Measurements from ENCODE around the gene LSS. TPM values are rescaled to one million over a fixed set of nuclear protein-coding genes. Genes with fewer than 3 reads are reported as not detected.

Gene LSS
- total and polyA plus RNA-seq, 2 donors (not counting 3 experiments of a cell fraction or from before 2014, with no cell fraction given) = 120 to 141 TPM

- no peak overlapping the region for H3K4me2 ChIP-seq (ENCODE audit: insufficient read depth, low read length)
- intact Hi-C loops (cut with micrococcal nuclease) = no loop called here
- CTCF ChIA-PET = no interaction called here
Measured at GRCh38 chr21:46217511-46218196, 10.9 kb downstream of the LSS start.

DNA sequence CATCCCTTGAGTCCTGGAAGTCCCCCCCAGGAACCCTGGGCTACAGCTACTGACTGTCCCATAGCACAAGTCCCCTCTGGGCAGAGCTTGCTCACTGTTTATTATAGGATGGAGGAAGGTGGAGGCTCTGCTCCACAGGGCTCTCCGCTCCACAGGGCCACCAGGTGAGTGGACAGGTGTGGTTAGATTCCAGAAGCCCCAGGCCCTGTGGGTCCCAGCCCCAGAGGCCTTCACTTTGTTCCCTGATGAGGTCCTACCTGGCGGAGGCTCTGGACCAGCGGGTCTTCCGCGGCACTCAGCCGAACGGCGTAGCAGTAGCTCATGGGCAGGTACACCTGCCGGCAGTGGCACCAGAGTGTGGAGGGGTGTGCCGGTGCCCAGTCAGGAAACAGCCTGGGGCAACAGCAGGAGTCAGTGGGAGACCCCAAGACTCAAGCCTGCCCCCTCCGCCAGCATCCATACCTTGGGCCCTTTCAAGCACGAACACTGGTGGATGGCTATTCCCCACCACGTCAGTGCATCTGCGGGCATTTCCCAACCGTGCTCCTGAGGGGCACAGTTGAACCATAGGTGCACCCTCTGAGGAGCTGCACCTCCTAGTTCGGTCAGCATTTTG is 12.3 kb downstream of the LSS start:
- Histone ChIP-seq H3K36me3 (ENCODE audit: control insufficient read depth in 2 of 2, extremely low read depth in 1 of 2, insufficient read depth in 2 of 2, low read length in 2 of 2) (peaks cover 6 to 18% of the 10 kb centered on the region in 2 experiments), H3K4me2 (ENCODE audit: insufficient read depth, low read length) (no peak overlapping the region), H4K20me1 (replicated peaks; ENCODE audit: control insufficient read depth, extremely low read depth, insufficient read depth, low read length) (no peaks in the 10 kb centered on the region), H3K79me2 (ENCODE audit: control insufficient read depth, insufficient read depth, low read length) (peaks cover 2% of the 10 kb centered on the region), H3K9me3 (replicated peaks; ENCODE audit: control insufficient read depth, insufficient read depth, low read length) (no peaks in the 10 kb centered on the region), H2AFZ (ENCODE audit: low read depth, low read length) (no peak overlapping the region), H3K4me3 (replicated peaks in 1 of 3; ENCODE audit: insufficient read depth in 1 of 3, low read depth in 1 of 3, low read length in 3 of 3) (no peak overlapping the region), H3K27me3 (ENCODE audit: control insufficient read depth in 2 of 2, insufficient read depth in 2 of 2, low read length in 2 of 2) (no peaks in the 10 kb centered on the region), H3K4me1 (ENCODE audit: control insufficient read depth, extremely low read depth, insufficient read depth, low read length) (no peaks in the 10 kb centered on the region), H3K9ac (replicated peaks; ENCODE audit: extremely low read depth, insufficient read depth, low read length) (no peak overlapping the region), H3K9me1 (replicated peaks; ENCODE audit: control insufficient read depth, extremely low read depth, insufficient read depth, low read length) (no peaks in the 10 kb centered on the region), H3K27ac (ENCODE audit: insufficient read depth, low read depth, low read length) (no peak overlapping the region)
- intact Hi-C loops (cut with micrococcal nuclease) = no loop called here
- FAIRE-seq (no peak), DNase-seq (ENCODE audit: low read depth, low spot score) (no peak)
- TF ChIP-seq MAX (IDR thresholded peaks at IDR 0.05; ENCODE audit: insufficient read depth, insufficient read length) (no peak), CTCF (IDR thresholded peaks at IDR 0.05; ENCODE audit: extremely low read depth in 1 of 2, insufficient read depth in 1 of 2, low read depth in 1 of 2, low read length in 2 of 2) (no peak), GATA2 (IDR thresholded peaks at IDR 0.05; ENCODE audit: insufficient read depth, insufficient read length, low read depth, low read length) (no peak), MYC (IDR thresholded peaks at IDR 0.05; ENCODE audit: low read depth, low read length) (no peak), JUN (IDR thresholded peaks at IDR 0.05; ENCODE audit: borderline replicate concordance, insufficient read depth, insufficient read length, low read depth) (no peak), FOS (IDR thresholded peaks at IDR 0.05; ENCODE audit: borderline replicate concordance, insufficient read depth, low read length) (no peak), POLR2A (IDR thresholded peaks at IDR 0.05; ENCODE audit: low read depth, low read length) (no peak), EZH2 (IDR thresholded peaks at IDR 0.05; ENCODE audit: borderline replicate concordance, low read depth, low read length, severe bottlenecking) (no peak), POLR2AphosphoS5 (IDR thresholded peaks at IDR 0.05; ENCODE audit: insufficient read depth, low read depth, low read length) (no peak)
- dilution Hi-C loops (cut with MboI; ENCODE audit: extremely low pct_ligation_motif_present, low sequenced_read_pairs) = no loop called here
- ChIA-PET POLR2A (no interaction called here), CTCF (no interaction called here)
- no TSS peak for BruUV-seq (replicated peaks)

More at GRCh38 chr21:46217511-46218196, 10.9 kb downstream of the LSS start:
- peaks cover 9 to 18% of the 10 kb centered on the region in 2 experiments for H3K36me3 ChIP-seq (ENCODE audit: control insufficient read depth in 2 of 2, extremely low read depth in 1 of 2, insufficient read depth in 2 of 2, low read length in 2 of 2)
- no TSS peak for BruUV-seq (replicated peaks)
- FAIRE-seq = no peak
- no peak overlapping the region for H3K9ac ChIP-seq (replicated peaks; ENCODE audit: extremely low read depth, insufficient read depth, low read length)
- H3K27me3 ChIP-seq (ENCODE audit: control insufficient read depth in 2 of 2, insufficient read depth in 2 of 2, low read length in 2 of 2) = no peaks in the 10 kb centered on the region
- H3K9me1 ChIP-seq (replicated peaks; ENCODE audit: control insufficient read depth, extremely low read depth, insufficient read depth, low read length) = no peaks in the 10 kb centered on the region
- no peak overlapping the region for H2AFZ ChIP-seq (ENCODE audit: low read depth, low read length)
- no peaks in the 10 kb centered on the region for H4K20me1 ChIP-seq (replicated peaks; ENCODE audit: control insufficient read depth, extremely low read depth, insufficient read depth, low read length)
- no peak for TF ChIP-seq EZH2 (IDR thresholded peaks at IDR 0.05; ENCODE audit: borderline replicate concordance, low read depth, low read length, severe bottlenecking)
- TF ChIP-seq JUN (IDR thresholded peaks at IDR 0.05; ENCODE audit: borderline replicate concordance, insufficient read depth, insufficient read length, low read depth) = no peak
- no peak for TF ChIP-seq POLR2AphosphoS5 (IDR thresholded peaks at IDR 0.05; ENCODE audit: insufficient read depth, low read depth, low read length)
- no peak for TF ChIP-seq FOS (IDR thresholded peaks at IDR 0.05; ENCODE audit: borderline replicate concordance, insufficient read depth, low read length)
- TF ChIP-seq MAX (IDR thresholded peaks at IDR 0.05; ENCODE audit: insufficient read depth, insufficient read length) = no peak
- dilution Hi-C loops (cut with MboI; ENCODE audit: extremely low pct_ligation_motif_present, low sequenced_read_pairs) = no loop called here
- peaks cover 12% of the 10 kb centered on the region for H3K79me2 ChIP-seq (ENCODE audit: control insufficient read depth, insufficient read depth, low read length)
- POLR2A ChIA-PET = no interaction called here
- no peak overlapping the region for H3K27ac ChIP-seq (ENCODE audit: insufficient read depth, low read depth, low read length)
- no peak for DNase-seq (ENCODE audit: low read depth, low spot score)
- H3K4me1 ChIP-seq (ENCODE audit: control insufficient read depth, extremely low read depth, insufficient read depth, low read length) = no peaks in the 10 kb centered on the region
- H3K9me3 ChIP-seq (replicated peaks; ENCODE audit: control insufficient read depth, insufficient read depth, low read length) = no peaks in the 10 kb centered on the region
- no peak overlapping the region for H3K4me3 ChIP-seq (replicated peaks in 1 of 3; ENCODE audit: insufficient read depth in 1 of 3, low read depth in 1 of 3, low read length in 3 of 3)

Data from endothelial cell of umbilical vein (primary cell).